Central memory CD8-positive, alpha-beta T cell (primary cell): ENCODE measurements around the gene IGLL5.
"Not testable (repeated sequence)": the region's sequence is repeated elsewhere in the genome, so short reads cannot be mapped to it uniquely, and the experiment has no call there.

Experiments
- ATAC-seq: fragments of 150-1000 bp; cut with Tn5 transposase; replicated peaks from 2 replicates; pipeline ENCODE4 v1.10.0; 2022; ENCODE audit warnings: mild to moderate bottlenecking, moderate FRiP score, moderate number of reproducible peaks; ENCODE audit not compliant: poor library complexity, severe bottlenecking; ENCODE audit errors: extremely low read depth
- DNase-seq, 2 donors: peaks; one replicate each; pipeline ENCODE4 v3.0.0; 2021; ENCODE audit warnings: low spot score in 2 of 2
- H3K27ac Mint-ChIP-seq: one replicate; pipeline ENCODE4 v1.8.0; 2022; ENCODE audit warnings: low read depth, mild to moderate bottlenecking, moderate library complexity, mixed read lengths
- H3K27me3 Mint-ChIP-seq: one replicate; pipeline ENCODE4 v1.8.0; 2022; ENCODE audit warnings: mixed read lengths
- H3K36me3 Mint-ChIP-seq: one replicate; pipeline ENCODE4 v1.8.0; 2022; ENCODE audit warnings: mild to moderate bottlenecking, moderate library complexity, mixed read lengths; ENCODE audit not compliant: insufficient read depth
- H3K4me1 Mint-ChIP-seq: one replicate; pipeline ENCODE4 v1.8.0; 2022; ENCODE audit warnings: mixed read lengths
- H3K4me3 Mint-ChIP-seq: one replicate; pipeline ENCODE4 v1.8.0; 2022; ENCODE audit warnings: mild to moderate bottlenecking, moderate library complexity, mixed read lengths
- H3K9me3 Mint-ChIP-seq: one replicate; pipeline ENCODE4 v1.8.0; 2022; ENCODE audit warnings: mixed read lengths

IGLL5 gene

DNA sequence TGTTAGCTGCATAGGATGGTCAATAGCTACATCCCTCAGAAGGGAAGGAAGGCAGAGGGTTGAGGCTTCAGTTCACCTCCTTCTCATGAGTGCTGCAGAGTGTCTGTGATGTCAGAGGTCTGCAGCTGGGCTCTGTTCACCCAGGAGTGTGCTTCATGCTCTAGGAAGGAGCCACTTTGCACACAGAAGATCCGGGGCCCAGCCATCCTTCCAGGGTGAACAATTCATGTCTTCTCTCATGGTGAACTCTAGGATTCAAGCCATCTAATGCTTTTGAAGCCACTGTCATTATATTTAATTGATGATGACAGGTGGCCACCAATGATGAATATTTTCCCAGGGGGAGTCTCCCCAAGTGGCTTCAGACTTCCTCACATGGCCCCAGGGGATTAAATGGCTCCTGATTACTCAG lies 16.2 kb downstream of the IGLL5 start:
- H3K27ac Mint-ChIP-seq, H3K4me1 Mint-ChIP-seq, DNase-seq, H3K4me3 Mint-ChIP-seq, H3K36me3 Mint-ChIP-seq, ATAC-seq, H3K9me3 Mint-ChIP-seq: not testable (repeated sequence)
- peaks cover 34% of the 10 kb centered on the region for H3K27me3 Mint-ChIP-seq

DNA sequence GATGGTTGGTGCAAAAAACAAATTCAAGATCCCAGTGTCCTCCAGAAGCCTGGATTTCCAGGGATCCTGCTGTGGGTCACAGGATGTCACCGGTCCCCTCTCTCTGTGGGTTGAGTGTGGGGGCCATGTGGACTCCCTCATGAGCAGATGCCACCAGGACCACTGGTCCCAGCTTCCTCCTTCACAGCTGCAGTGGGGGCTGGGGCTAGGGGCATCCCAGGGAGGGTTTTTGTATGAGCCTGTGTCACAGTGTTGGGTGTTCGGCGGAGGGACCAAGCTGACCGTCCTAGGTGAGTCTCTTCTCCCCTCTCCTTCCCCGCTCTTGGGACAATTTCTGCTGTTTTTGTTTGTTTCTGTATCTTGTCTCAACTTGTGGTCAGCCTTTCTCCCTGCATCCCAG lies 17.1 kb downstream of the IGLL5 start:
- not testable (repeated sequence) for H3K4me3 Mint-ChIP-seq, H3K4me1 Mint-ChIP-seq, DNase-seq, H3K27ac Mint-ChIP-seq, H3K9me3 Mint-ChIP-seq, ATAC-seq, H3K36me3 Mint-ChIP-seq
- peaks cover 34% of the 10 kb centered on the region for H3K27me3 Mint-ChIP-seq

- H3K9me3 Mint-ChIP-seq, ATAC-seq, H3K4me1 Mint-ChIP-seq, H3K36me3 Mint-ChIP-seq, DNase-seq, H3K27ac Mint-ChIP-seq, H3K4me3 Mint-ChIP-seq: not testable (repeated sequence)
- H3K27me3 Mint-ChIP-seq = peaks cover 27% of the 10 kb centered on the region
Measured at GRCh38 chr22:22906391-22906790, 18.8 kb downstream of the IGLL5 start.

GRCh38 chr22:22906907-22907550 lies 19.4 kb downstream of the IGLL5 start:
- Mint-ChIP-seq H3K27me3 (peaks cover 21% of the 10 kb centered on the region), H3K36me3 (peaks cover 2% of the 10 kb centered on the region), H3K4me3 (no peak overlapping the region), H3K9me3 (no peaks in the 10 kb centered on the region), H3K4me1 (no peaks in the 10 kb centered on the region), H3K27ac (no peak overlapping the region)
- no peak for DNase-seq
- no peak for ATAC-seq

DNA sequence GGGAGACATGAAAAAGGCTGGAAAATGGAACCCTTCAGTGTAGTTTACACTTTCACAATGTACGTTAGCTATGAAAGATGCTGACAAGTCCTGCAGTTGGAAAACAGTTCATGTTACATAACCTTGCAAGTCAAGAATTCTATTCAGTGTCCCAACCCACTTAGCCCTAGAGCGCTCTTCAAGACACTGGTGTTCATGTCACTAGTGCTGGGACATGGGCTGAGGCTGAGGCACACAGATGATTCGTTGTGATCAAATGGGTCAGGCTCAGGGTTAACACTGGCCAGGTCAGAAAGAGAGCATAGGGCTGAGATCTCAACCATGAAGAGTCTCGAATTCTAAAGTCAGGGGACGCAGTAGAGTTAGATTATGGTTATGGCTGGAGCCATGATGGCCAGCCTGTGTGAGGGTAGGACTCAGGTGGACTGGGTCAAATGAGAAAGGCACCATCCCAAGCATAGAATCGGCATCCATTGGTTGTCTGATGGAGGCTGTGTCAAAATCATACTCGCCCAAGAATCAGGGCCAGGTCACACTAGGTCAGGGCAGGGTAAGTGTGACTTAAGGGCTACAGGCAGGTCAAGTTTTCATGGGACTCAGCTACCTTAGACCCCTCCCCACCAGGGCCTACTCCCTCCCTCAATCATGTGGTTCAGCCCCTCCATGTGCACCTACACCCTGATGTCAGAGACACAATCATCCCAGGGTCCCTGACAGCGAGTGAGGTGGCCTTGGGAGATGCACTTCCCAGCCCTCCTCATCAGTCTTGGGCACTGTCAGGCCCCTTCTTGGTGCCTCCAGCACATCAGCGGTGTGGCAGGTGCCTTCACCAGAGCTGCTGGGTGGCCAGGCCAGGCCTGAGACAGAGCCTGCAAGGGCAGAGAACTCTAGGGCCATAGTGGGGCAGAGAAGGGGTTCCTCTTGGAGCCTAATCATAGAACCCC lies 20.2 kb downstream of the IGLL5 start:
- H3K36me3 Mint-ChIP-seq = peaks cover 2% of the 10 kb centered on the region
- no peak for DNase-seq
- H3K27ac Mint-ChIP-seq = no peak overlapping the region
- H3K9me3 Mint-ChIP-seq = no peaks in the 10 kb centered on the region
- ATAC-seq = no peak
- H3K4me3 Mint-ChIP-seq = no peak overlapping the region
- peaks cover 19% of the 10 kb centered on the region for H3K27me3 Mint-ChIP-seq
- H3K4me1 Mint-ChIP-seq = no peaks in the 10 kb centered on the region

- no peak overlapping the region for H3K27ac Mint-ChIP-seq
Measured at GRCh38 chr22:22908495-22908861, 20.9 kb downstream of the IGLL5 start.

GRCh38 chr22:22908941-22909604 lies 21.5 kb downstream of the IGLL5 start:
- Mint-ChIP-seq H3K4me3 (no peak overlapping the region), H3K4me1 (no peaks in the 10 kb centered on the region)

More at GRCh38 chr22:22908495-22908861, 20.9 kb downstream of the IGLL5 start:
- ATAC-seq = no peak
- peaks cover 19% of the 10 kb centered on the region for H3K27me3 Mint-ChIP-seq
- H3K36me3 Mint-ChIP-seq = peaks cover 2% of the 10 kb centered on the region
- H3K9me3 Mint-ChIP-seq = no peaks in the 10 kb centered on the region
- H3K4me1 Mint-ChIP-seq = no peaks in the 10 kb centered on the region
- DNase-seq = no peak
- H3K4me3 Mint-ChIP-seq = no peak overlapping the region

DNA sequence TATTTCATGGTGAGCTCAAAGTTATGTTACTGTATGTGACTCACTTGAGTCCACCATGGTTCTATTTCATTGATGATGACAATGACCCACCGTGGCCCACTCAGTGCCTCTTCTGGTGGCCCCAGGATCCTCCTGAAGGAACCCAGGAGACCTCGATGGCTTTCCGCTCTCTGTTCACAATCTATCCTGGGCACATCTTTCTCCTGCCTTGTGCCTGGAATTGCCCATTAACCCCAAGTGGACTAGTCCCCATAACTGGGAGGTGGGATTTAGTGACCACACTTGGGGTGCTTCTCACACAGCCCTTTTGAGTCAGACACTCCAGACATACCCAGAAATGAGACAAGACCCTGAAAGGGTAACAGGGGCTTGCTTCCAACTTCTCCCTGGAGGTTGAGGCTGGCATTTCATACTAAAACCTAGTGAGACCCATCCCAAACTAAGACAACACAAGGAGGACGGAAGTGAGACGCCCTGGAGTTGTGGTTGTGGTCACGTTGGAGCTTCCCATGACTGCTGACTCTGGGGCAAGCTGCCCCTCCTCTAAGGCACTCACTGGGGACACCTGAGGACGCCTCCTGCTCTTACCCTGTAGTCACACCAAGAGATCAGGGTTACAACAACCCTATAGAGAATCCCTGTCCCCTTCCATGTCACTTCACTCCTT lies 22.1 kb downstream of the IGLL5 start:
- H3K27me3 Mint-ChIP-seq = peaks cover 19% of the 10 kb centered on the region
- no peak for ATAC-seq
- no peak for DNase-seq
- H3K9me3 Mint-ChIP-seq = no peaks in the 10 kb centered on the region
- no peak overlapping the region for H3K4me3 Mint-ChIP-seq
- no peak overlapping the region for H3K27ac Mint-ChIP-seq
- H3K4me1 Mint-ChIP-seq = no peaks in the 10 kb centered on the region
- H3K36me3 Mint-ChIP-seq = peaks cover 2% of the 10 kb centered on the region

More at GRCh38 chr22:22908941-22909604, 21.5 kb downstream of the IGLL5 start:
- peaks cover 19% of the 10 kb centered on the region for H3K27me3 Mint-ChIP-seq
- peaks cover 2% of the 10 kb centered on the region for H3K36me3 Mint-ChIP-seq
- H3K9me3 Mint-ChIP-seq = no peaks in the 10 kb centered on the region
- DNase-seq = no peak
- no peak overlapping the region for H3K27ac Mint-ChIP-seq
- no peak for ATAC-seq

GRCh38 chr22:22910272-22911240 lies 22.9 kb downstream of the IGLL5 start:
- H3K27me3 Mint-ChIP-seq = peaks cover 13% of the 10 kb centered on the region
- H3K9me3 Mint-ChIP-seq = no peaks in the 10 kb centered on the region
- no peak overlapping the region for H3K4me3 Mint-ChIP-seq
- H3K27ac Mint-ChIP-seq = no peak overlapping the region
- no peak for DNase-seq
- H3K4me1 Mint-ChIP-seq = no peaks in the 10 kb centered on the region
- peaks cover 2% of the 10 kb centered on the region for H3K36me3 Mint-ChIP-seq
- ATAC-seq = no peak

- ATAC-seq = no peak
- Mint-ChIP-seq H3K9me3 (no peaks in the 10 kb centered on the region), H3K4me3 (no peak overlapping the region), H3K27me3 (peaks cover 22% of the 10 kb centered on the region), H3K27ac (no peak overlapping the region), H3K4me1 (no peaks in the 10 kb centered on the region), H3K36me3 (peaks cover 2% of the 10 kb centered on the region)
- DNase-seq = no peak
Measured at GRCh38 chr22:22911327-22912134, 23.9 kb downstream of the IGLL5 start.
